Measurements from ENCODE around the gene GALNT3.

Gene GALNT3

DNA sequence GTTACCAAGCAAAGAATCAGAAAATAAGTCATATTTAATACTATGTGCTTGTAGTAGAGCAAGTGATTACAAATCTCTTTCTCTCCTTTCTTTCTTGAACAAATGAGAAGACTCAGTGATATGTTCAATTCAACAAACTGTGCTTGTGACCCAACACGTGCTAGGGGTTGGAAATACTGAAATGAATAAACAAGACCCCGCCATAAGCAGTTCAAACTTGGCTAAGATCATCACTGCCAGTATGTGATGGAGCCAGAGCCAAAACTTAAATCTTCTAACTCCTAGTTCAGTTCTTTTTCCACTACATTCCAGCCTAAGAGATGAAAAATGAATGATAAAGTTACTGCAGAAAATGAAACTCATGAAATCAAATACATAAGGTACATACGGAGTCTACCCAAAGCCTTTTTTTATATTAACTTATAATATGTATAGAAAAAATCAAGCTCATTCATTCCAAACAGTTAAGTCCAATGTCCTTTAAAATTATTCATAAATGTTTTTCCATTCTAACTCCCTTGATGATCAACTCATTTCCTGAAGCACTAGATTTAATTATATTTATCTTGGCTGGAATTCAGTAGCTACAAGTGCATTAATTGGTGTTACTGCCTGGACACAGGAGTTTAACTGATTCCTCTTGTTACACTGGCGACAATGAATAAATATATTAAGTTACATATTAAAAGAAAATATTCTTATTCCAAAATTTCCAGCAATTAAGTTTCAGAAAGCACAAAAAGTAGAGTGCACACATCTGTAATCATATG, 36.0 kb downstream of the GALNT3 start (continued):
- TF ChIP-seq ZBTB7A (tag by site-specific recombination; IDR thresholded peaks at IDR 0.05; ENCODE audit: low read depth), result no peak

DNA sequence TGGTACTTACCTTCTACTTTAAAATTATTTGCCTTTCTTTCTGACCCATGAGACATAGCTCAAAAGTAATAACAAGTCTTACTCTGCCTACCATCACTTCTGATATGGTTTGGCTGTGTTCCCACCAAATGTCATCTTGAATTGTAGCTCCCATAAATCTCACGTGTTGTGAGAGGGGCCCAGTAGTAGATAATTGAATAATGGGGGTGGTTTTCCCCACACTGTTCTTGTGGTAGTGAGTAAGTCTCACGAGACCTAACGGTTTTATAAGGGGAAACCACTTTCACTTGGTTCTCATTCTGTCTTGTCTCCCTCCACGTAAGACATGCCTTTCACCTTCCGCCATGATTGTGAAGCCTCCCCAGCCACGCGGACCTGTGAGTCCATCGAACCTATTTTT, 47.5 kb downstream of the GALNT3 start:
- H3K36me3 ChIP-seq (ENCODE audit: control insufficient read depth in 2 of 2, insufficient read depth in 1 of 2, low read length in 2 of 2), result peaks cover 4 to 13% of the 10 kb centered on the region in 2 experiments
- TF ChIP-seq ZNF148 (tag by site-specific recombination; IDR thresholded peaks at IDR 0.05; ENCODE audit: borderline replicate concordance), result no peak
- TF ChIP-seq ZNF354C (tag by site-specific recombination; IDR thresholded peaks at IDR 0.05; ENCODE audit: borderline replicate concordance, low read depth), result no peak
- TF ChIP-seq ZBTB7A (tag by site-specific recombination; IDR thresholded peaks at IDR 0.05; ENCODE audit: low read depth), result no peak
- no peak for TF ChIP-seq ZBTB49 (tag by site-specific recombination; IDR thresholded peaks at IDR 0.05; ENCODE audit: low read depth)
- 0 out of 2 replicates have a peak, but pooled peaks have one; percentile 16 for TF ChIP-seq OSR2 (tag by site-specific recombination; IDR thresholded peaks at IDR 0.05)
- ChIA-PET POLR2A (no interaction called here), CTCF (interaction anchor here (0.6 kb wide), 1 partner anchor 258 kb away, joined by 5 read pairs; no protein-coding TSS in a partner anchor)
- H3K4me1 ChIP-seq (ENCODE audit: control insufficient read depth, insufficient read depth, low read length), result peaks cover 6% of the 10 kb centered on the region
- H3K9me3 ChIP-seq (ENCODE audit: control insufficient read depth, insufficient read depth, low read depth, low read length), result no peaks in the 10 kb centered on the region
- no peak overlapping the region for H3K4me3 ChIP-seq (ENCODE audit: low read depth, low read length)
- no peak overlapping the region for H3K27ac ChIP-seq (ENCODE audit: extremely low read depth, low read depth, low read length)

DNA sequence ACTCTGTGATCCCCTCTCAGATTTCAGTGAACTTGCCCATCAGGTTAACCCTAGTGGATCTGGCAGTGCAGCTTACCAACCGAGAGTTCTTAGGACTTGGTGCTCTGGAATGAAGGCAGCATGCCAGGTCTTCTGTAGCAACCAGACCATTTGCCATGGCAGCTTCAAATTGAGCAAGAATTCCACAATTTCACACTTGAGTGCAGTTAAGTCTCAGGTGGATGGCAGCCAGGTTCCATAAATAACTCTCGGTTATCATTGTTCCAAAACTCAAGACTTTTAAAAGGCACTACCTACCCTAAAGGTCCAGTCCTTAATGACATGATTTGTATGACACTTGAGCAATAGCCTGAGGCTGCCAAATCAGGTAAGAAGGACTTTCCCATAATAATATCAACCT, 48.1 kb downstream of the GALNT3 start:
- H3K36me3 ChIP-seq (ENCODE audit: control insufficient read depth in 2 of 2, insufficient read depth in 1 of 2, low read length in 2 of 2), result peaks cover 4 to 13% of the 10 kb centered on the region in 2 experiments
- POLR2A ChIA-PET, result no interaction called here

DNA sequence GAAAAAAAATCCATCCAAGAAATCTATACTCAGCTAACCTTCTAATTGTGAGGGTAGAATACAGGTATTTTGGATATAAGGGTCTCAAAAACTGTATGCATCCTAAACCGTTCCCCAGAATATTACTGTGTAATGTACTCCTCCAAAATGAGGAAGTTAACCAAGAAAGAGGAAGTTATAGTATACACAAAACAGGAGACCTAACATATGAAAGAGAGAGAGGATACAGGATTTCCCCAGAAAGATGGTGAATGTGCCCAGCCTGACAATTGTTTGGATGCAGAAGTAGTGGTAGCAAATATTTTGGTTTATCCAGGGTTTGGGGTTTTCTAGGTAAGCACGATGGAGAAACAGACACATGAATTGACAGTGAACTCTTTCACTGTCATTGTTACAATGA, 50.6 kb downstream of the GALNT3 start:
- ChIA-PET POLR2A (no interaction called here), CTCF (interaction anchor here (1.0 kb wide), 1 partner anchor 15 kb away, joined by 3 read pairs; no protein-coding TSS in a partner anchor)
- H3K36me3 ChIP-seq (ENCODE audit: control insufficient read depth in 2 of 2, insufficient read depth in 1 of 2, low read length in 2 of 2), result peaks cover 4 to 5% of the 10 kb centered on the region in 2 experiments
- no peak overlapping the region for H3K4me3 ChIP-seq (ENCODE audit: low read depth, low read length)
- peaks cover 6% of the 10 kb centered on the region for H3K4me1 ChIP-seq (ENCODE audit: control insufficient read depth, insufficient read depth, low read length)
- H3K27ac ChIP-seq (ENCODE audit: extremely low read depth, low read depth, low read length), result no peak overlapping the region
- no peaks in the 10 kb centered on the region for H3K9me3 ChIP-seq (ENCODE audit: control insufficient read depth, insufficient read depth, low read depth, low read length)
- TF ChIP-seq ZNF184 (tag by site-specific recombination; IDR thresholded peaks at IDR 0.05) (no peak), SCRT2 (tag by site-specific recombination; IDR thresholded peaks at IDR 0.05) (no peak), ZNF571 (tag by site-specific recombination; IDR thresholded peaks at IDR 0.05) (no peak), HOXC10 (CRISPR knock-in tag; IDR thresholded peaks at IDR 0.05) (no peak), ZNF529 (tag by site-specific recombination; IDR thresholded peaks at IDR 0.05; ENCODE audit: insufficient replicate concordance) (no peak), KLF10 (tag by site-specific recombination; IDR thresholded peaks at IDR 0.05) (no peak), BCL11B (tag by site-specific recombination; IDR thresholded peaks at IDR 0.05; ENCODE audit: low read depth) (no peak), KLF7 (tag by site-specific recombination; IDR thresholded peaks at IDR 0.05; ENCODE audit: borderline replicate concordance) (no peak)

More for the DNA sequence above, 48.1 kb downstream of the GALNT3 start:
- Histone ChIP-seq H3K4me1 (ENCODE audit: control insufficient read depth, insufficient read depth, low read length) (peaks cover 6% of the 10 kb centered on the region), H3K4me3 (ENCODE audit: low read depth, low read length) (no peak overlapping the region), H3K27ac (ENCODE audit: extremely low read depth, low read depth, low read length) (no peak overlapping the region), H3K9me3 (ENCODE audit: control insufficient read depth, insufficient read depth, low read depth, low read length) (no peaks in the 10 kb centered on the region)
- TF ChIP-seq ZSCAN18 (tag by site-specific recombination; IDR thresholded peaks at IDR 0.05) (no peak), FEZF1 (tag by site-specific recombination; IDR thresholded peaks at IDR 0.05) (peak; percentile 61; the same call in 1 of the 2 replicates)
- CTCF ChIA-PET, result interaction anchor here (0.6 kb wide), 1 partner anchor 259 kb away, joined by 5 read pairs; no protein-coding TSS in a partner anchor
